ENCODE data around the gene GRIN2A. TPM values are rescaled to one million over a fixed set of nuclear protein-coding genes. Genes with fewer than 3 reads are reported as not detected.

The GRIN2A gene
- total RNA-seq, 4 donors from 2014 or later, result 0.32 to 3.6 (median 2.0) TPM

- Histone ChIP-seq H3K27ac (replicated peaks in 1 of 4) (no peak overlapping the region), H3K4me3 (no peak overlapping the region), H3K9me3 (no peaks in the 10 kb centered on the region), H3K27me3 (no peaks in the 10 kb centered on the region), H3K36me3 (no peaks in the 10 kb centered on the region), H3K4me1 (peaks cover 0 to 4% (median 0%) of the 10 kb centered on the region in 4 donors)
- 81% methylated on average over 1 of the region's 1 CpG for WGBS
- DNase-seq (ENCODE audit: extremely low spot score), result no peak
- TF ChIP-seq POLR2A (IDR thresholded peaks at IDR 0.05; ENCODE audit: low read depth), result no peak
- no peak for TF ChIP-seq POLR2AphosphoS5 (IDR thresholded peaks at IDR 0.05)
- TF ChIP-seq CTCF (IDR thresholded peaks at IDR 0.05), result no peak
- TF ChIP-seq EP300 (IDR thresholded peaks at IDR 0.05), result no peak
- intact Hi-C loops (cut with DNase I), result no loop called here
Observed at GRCh38 chr16:9798474-9798873, 383.8 kb downstream of the GRIN2A start.

GRCh38 chr16:9797306-9797705 is 384.9 kb downstream of the GRIN2A start:
- Histone ChIP-seq H3K4me3 (no peak overlapping the region), H3K4me1 (peaks cover 0 to 4% (median 0%) of the 10 kb centered on the region in 4 donors), H3K36me3 (no peaks in the 10 kb centered on the region), H3K9me3 (no peaks in the 10 kb centered on the region), H3K27me3 (no peaks in the 10 kb centered on the region), H3K27ac (replicated peaks in 1 of 4) (no peak overlapping the region)
- intact Hi-C loops (cut with DNase I), result no loop called here
- 45% methylated on average over 6 of the region's 6 CpGs for WGBS
- DNase-seq (ENCODE audit: extremely low spot score), result no peak
- no peak for TF ChIP-seq EP300 (IDR thresholded peaks at IDR 0.05)
- no peak for TF ChIP-seq CTCF (IDR thresholded peaks at IDR 0.05)
- no peak for TF ChIP-seq POLR2AphosphoS5 (IDR thresholded peaks at IDR 0.05)
- TF ChIP-seq POLR2A (IDR thresholded peaks at IDR 0.05; ENCODE audit: low read depth), result no peak

- Histone ChIP-seq H3K27ac (replicated peaks in 1 of 4) (no peak overlapping the region), H3K9me3 (no peaks in the 10 kb centered on the region), H3K27me3 (no peaks in the 10 kb centered on the region), H3K36me3 (no peaks in the 10 kb centered on the region), H3K4me3 (no peak overlapping the region), H3K4me1 (peaks cover 0 to 4% (median 0%) of the 10 kb centered on the region in 4 donors)
- TF ChIP-seq POLR2AphosphoS5 (IDR thresholded peaks at IDR 0.05), result no peak
- no peak for TF ChIP-seq EP300 (IDR thresholded peaks at IDR 0.05)
- no peak for TF ChIP-seq POLR2A (IDR thresholded peaks at IDR 0.05; ENCODE audit: low read depth)
- TF ChIP-seq CTCF (IDR thresholded peaks at IDR 0.05), result no peak
- WGBS, result 87% methylated on average over 6 of the region's 6 CpGs
- no peak for DNase-seq (ENCODE audit: extremely low spot score)
- intact Hi-C loops (cut with DNase I), result no loop called here
Observed at GRCh38 chr16:9793623-9794022, 388.6 kb downstream of the GRIN2A start.

GRCh38 chr16:9791556-9791955 is 390.7 kb downstream of the GRIN2A start:
- Histone ChIP-seq H3K4me1 (peaks cover 0 to 4% (median 2%) of the 10 kb centered on the region in 4 donors), H3K4me3 (no peak overlapping the region), H3K27me3 (no peaks in the 10 kb centered on the region), H3K9me3 (no peaks in the 10 kb centered on the region), H3K36me3 (no peaks in the 10 kb centered on the region), H3K27ac (replicated peaks in 1 of 4) (no peak overlapping the region)
- intact Hi-C loops (cut with DNase I), result no loop called here
- WGBS, result 79% methylated on average over 4 of the region's 4 CpGs
- TF ChIP-seq CTCF (IDR thresholded peaks at IDR 0.05), result no peak
- TF ChIP-seq POLR2AphosphoS5 (IDR thresholded peaks at IDR 0.05), result no peak
- TF ChIP-seq POLR2A (IDR thresholded peaks at IDR 0.05; ENCODE audit: low read depth), result no peak
- TF ChIP-seq EP300 (IDR thresholded peaks at IDR 0.05), result no peak
- no peak for DNase-seq (ENCODE audit: extremely low spot score)

GRCh38 chr16:9790199-9790598 is 392.0 kb downstream of the GRIN2A start:
- no peak overlapping the region for H3K27ac ChIP-seq (replicated peaks in 1 of 4)
- H3K9me3 ChIP-seq, result no peaks in the 10 kb centered on the region
- no peak overlapping the region for H3K4me3 ChIP-seq
- intact Hi-C loops (cut with DNase I), result no loop called here
- no peak for DNase-seq (ENCODE audit: extremely low spot score)
- H3K27me3 ChIP-seq, result no peaks in the 10 kb centered on the region
- H3K4me1 ChIP-seq, result peaks cover 0 to 4% (median 2%) of the 10 kb centered on the region in 4 donors
- 92% methylated on average over 2 of the region's 2 CpGs for WGBS
- TF ChIP-seq POLR2A (IDR thresholded peaks at IDR 0.05; ENCODE audit: low read depth) (no peak), POLR2AphosphoS5 (IDR thresholded peaks at IDR 0.05) (no peak), CTCF (IDR thresholded peaks at IDR 0.05) (no peak), EP300 (IDR thresholded peaks at IDR 0.05) (no peak)
- no peaks in the 10 kb centered on the region for H3K36me3 ChIP-seq
